Astrocyte (in vitro differentiated cells and primary cell): Measurements from ENCODE around the gene TNFRSF19.

ENCODE experiments used
- EZH2 ChIP-seq: IDR thresholded peaks from 2 replicates; pipeline ENCODE4 v1.6.1; 2012; ENCODE audit warnings: mild to moderate bottlenecking, low read length, inconsistent platforms; ENCODE audit not compliant: insufficient read depth
- TF ChIP-seq, protein P1 (sequence below): IDR thresholded peaks from 2 replicates; pipeline ENCODE4 v1.5.1; 2011; ENCODE audit warnings: low read depth, mild to moderate bottlenecking, inconsistent platforms, low read length, moderate library complexity; ENCODE audit not compliant: insufficient read depth

DNA sequence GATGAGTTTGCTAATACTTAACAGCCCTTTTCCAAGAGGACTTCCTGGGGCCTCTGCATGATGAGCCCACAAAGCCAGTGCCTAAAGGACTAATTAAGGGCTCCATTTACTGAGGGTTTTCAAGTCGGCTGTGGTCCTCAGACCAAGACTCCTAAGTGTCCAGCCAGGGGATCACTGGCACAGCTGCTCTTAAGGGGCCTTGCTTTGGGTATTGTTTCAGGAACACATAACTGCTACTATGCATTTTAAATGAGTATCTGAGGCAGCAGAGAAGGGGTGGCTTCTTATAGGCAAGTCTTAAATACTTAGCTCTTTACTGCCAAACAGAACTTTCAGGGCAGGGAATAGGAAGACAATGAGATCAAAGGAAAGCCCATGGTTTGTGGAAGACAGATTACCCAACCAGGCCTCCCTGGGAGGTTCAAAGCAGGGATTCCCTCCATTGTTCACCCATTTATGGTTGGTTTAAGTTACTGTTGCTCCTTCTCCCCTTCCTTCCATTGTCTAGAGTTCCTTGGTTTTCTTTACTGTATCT, 61.9 kb downstream of the TNFRSF19 start:
- TF ChIP-seq, protein P1, sequence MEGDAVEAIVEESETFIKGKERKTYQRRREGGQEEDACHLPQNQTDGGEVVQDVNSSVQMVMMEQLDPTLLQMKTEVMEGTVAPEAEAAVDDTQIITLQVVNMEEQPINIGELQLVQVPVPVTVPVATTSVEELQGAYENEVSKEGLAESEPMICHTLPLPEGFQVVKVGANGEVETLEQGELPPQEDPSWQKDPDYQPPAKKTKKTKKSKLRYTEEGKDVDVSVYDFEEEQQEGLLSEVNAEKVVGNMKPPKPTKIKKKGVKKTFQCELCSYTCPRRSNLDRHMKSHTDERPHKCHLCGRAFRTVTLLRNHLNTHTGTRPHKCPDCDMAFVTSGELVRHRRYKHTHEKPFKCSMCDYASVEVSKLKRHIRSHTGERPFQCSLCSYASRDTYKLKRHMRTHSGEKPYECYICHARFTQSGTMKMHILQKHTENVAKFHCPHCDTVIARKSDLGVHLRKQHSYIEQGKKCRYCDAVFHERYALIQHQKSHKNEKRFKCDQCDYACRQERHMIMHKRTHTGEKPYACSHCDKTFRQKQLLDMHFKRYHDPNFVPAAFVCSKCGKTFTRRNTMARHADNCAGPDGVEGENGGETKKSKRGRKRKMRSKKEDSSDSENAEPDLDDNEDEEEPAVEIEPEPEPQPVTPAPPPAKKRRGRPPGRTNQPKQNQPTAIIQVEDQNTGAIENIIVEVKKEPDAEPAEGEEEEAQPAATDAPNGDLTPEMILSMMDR: no peak
- no peak for TF ChIP-seq EZH2
